Measurements from ENCODE around the gene FOXC1.

GRCh38 chr6:1644516-1645060 lies 34.9 kb downstream of the FOXC1 start:
- TF ChIP-seq CTCF (IDR thresholded peaks at IDR 0.05): no peak
- TF ChIP-seq POLR2A (IDR thresholded peaks at IDR 0.05): no peak
